Measurements from ENCODE around the gene UBE2QL1. TPM values are rescaled to one million over a fixed set of nuclear protein-coding genes. Genes with fewer than 3 reads are reported as not detected.

UBE2QL1 gene
- total RNA-seq, 4 donors from 2014 or later, result 0.22 to 1.0 (median 0.50) TPM

GRCh38 chr5:6495433-6496206 lies 47.0 kb downstream of the UBE2QL1 start:
- WGBS, 2 donors, result 64 to 85% methylated on average over 8 of the region's 8 CpGs
- Histone ChIP-seq H3K4me1 (no peaks in the 10 kb centered on the region), H3K27ac (no peak overlapping the region), H3K36me3 (no peaks in the 10 kb centered on the region), H3K4me3 (no peak overlapping the region), H3K27me3 (no peaks in the 10 kb centered on the region), H3K9me3 (no peaks in the 10 kb centered on the region)
- DNase-seq (ENCODE audit: low spot score in 2 of 2), result no peak
- TF ChIP-seq EP300 (IDR thresholded peaks at IDR 0.05) (no peak), CTCF (IDR thresholded peaks at IDR 0.05) (no peak), POLR2A (IDR thresholded peaks at IDR 0.05) (no peak)

GRCh38 chr5:6496207-6496584 lies 47.5 kb downstream of the UBE2QL1 start:
- Histone ChIP-seq H3K36me3 (no peaks in the 10 kb centered on the region), H3K9me3 (no peaks in the 10 kb centered on the region), H3K4me3 (no peak overlapping the region), H3K4me1 (no peaks in the 10 kb centered on the region), H3K27me3 (no peaks in the 10 kb centered on the region), H3K27ac (no peak overlapping the region)
- no peak for DNase-seq (ENCODE audit: low spot score in 2 of 2)
- TF ChIP-seq EP300 (IDR thresholded peaks at IDR 0.05), result no peak
- no peak for TF ChIP-seq POLR2A (IDR thresholded peaks at IDR 0.05)
- TF ChIP-seq CTCF (IDR thresholded peaks at IDR 0.05), result no peak
- 84 to 91% methylated on average over 5 of the region's 5 CpGs for WGBS, 2 donors

GRCh38 chr5:6496636-6497035 lies 48.0 kb downstream of the UBE2QL1 start:
- H3K4me3 ChIP-seq, result no peak overlapping the region
- no peak for DNase-seq (ENCODE audit: low spot score in 2 of 2)
- H3K36me3 ChIP-seq, result no peaks in the 10 kb centered on the region
- no peak overlapping the region for H3K27ac ChIP-seq
- no peaks in the 10 kb centered on the region for H3K4me1 ChIP-seq
- no peaks in the 10 kb centered on the region for H3K9me3 ChIP-seq
- H3K27me3 ChIP-seq, result no peaks in the 10 kb centered on the region
- TF ChIP-seq CTCF (IDR thresholded peaks at IDR 0.05), result no peak
- no peak for TF ChIP-seq EP300 (IDR thresholded peaks at IDR 0.05)
- TF ChIP-seq POLR2A (IDR thresholded peaks at IDR 0.05), result no peak
- WGBS, 2 donors, result 87 to 91% methylated on average over 6 of the region's 6 CpGs

GRCh38 chr5:6497262-6497661 lies 48.6 kb downstream of the UBE2QL1 start:
- no peak for TF ChIP-seq POLR2A (IDR thresholded peaks at IDR 0.05)
- TF ChIP-seq CTCF (IDR thresholded peaks at IDR 0.05), result no peak
- no peak for TF ChIP-seq EP300 (IDR thresholded peaks at IDR 0.05)
- no peak overlapping the region for H3K4me3 ChIP-seq
- WGBS, 2 donors, result 94 to 100% methylated on average over 1 of the region's 1 CpG

GRCh38 chr5:6498968-6499367 lies 50.3 kb downstream of the UBE2QL1 start:
- Histone ChIP-seq H3K4me3 (no peak overlapping the region), H3K27ac (no peak overlapping the region), H3K9me3 (peaks cover 0 to 8% (median 0%) of the 10 kb centered on the region in 4 donors), H3K4me1 (no peaks in the 10 kb centered on the region), H3K36me3 (no peaks in the 10 kb centered on the region), H3K27me3 (no peaks in the 10 kb centered on the region)
- 43 to 54% methylated on average over 4 of the region's 4 CpGs for WGBS, 2 donors
- TF ChIP-seq POLR2A (IDR thresholded peaks at IDR 0.05), result no peak
- TF ChIP-seq EP300 (IDR thresholded peaks at IDR 0.05), result no peak
- no peak for TF ChIP-seq CTCF (IDR thresholded peaks at IDR 0.05)
- DNase-seq (ENCODE audit: low spot score in 2 of 2), result no peak

More at GRCh38 chr5:6497262-6497661, 48.6 kb downstream of the UBE2QL1 start:
- no peak for DNase-seq (ENCODE audit: low spot score in 2 of 2)
- Histone ChIP-seq H3K9me3 (no peaks in the 10 kb centered on the region), H3K27ac (no peak overlapping the region), H3K4me1 (no peaks in the 10 kb centered on the region), H3K36me3 (no peaks in the 10 kb centered on the region), H3K27me3 (no peaks in the 10 kb centered on the region)

Measured in tibial nerve (tissue), 4 donors.